Measurements from ENCODE around the gene AMOT. TPM values are rescaled to one million over a fixed set of nuclear protein-coding genes. Genes with fewer than 3 reads are reported as not detected.

Gene AMOT
- total and polyA plus RNA-seq, 2 of the 4 experiments (the other 2 are of a cell fraction), result 4.7 to 9.1 TPM

DNA sequence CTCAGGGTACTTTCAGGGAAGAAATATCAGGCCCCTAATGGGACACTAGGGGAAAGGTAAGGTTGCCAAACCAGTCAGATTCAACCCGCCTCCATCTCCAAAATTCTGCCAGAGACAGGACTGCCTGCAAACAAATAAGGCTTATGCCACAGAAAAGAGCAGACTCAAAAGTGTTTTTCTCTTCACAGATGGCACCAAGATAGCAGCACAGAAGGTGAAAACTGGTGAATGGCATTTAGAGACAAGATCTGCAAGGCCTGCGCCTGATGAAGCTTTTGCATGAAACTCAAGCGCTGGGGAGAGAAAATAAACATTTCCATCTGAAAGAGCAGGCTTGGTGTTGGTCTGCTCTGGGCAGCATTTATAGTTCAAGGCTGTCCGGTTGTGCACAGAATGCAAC, 27.9 kb downstream of the AMOT start:
- dilution Hi-C loops (cut with HindIII; ENCODE audit: low sequenced_read_pairs, unreplicated experiment), result no loop called here
- no peak overlapping the region for H2BK15ac ChIP-seq (ENCODE audit: low read depth, low read length)

More for the DNA sequence above, 27.9 kb downstream of the AMOT start:
- Histone ChIP-seq H3K14ac (replicated peaks; ENCODE audit: low read depth, low read length) (no peak overlapping the region), H3K4me1 (ENCODE audit: control insufficient read depth, insufficient read depth, low read length) (no peaks in the 10 kb centered on the region), H4K91ac (ENCODE audit: insufficient read depth, low read depth, low read length) (no peak overlapping the region), H2BK120ac (ENCODE audit: low read depth, low read length) (no peak overlapping the region), H3K9ac (ENCODE audit: low read depth, low read length) (no peak overlapping the region), H3K9me3 (ENCODE audit: control insufficient read depth, insufficient read depth, low read length) (no peaks in the 10 kb centered on the region), H3K79me1 (ENCODE audit: low read depth in 1 of 2, low read length in 2 of 2) (no peaks in the 10 kb centered on the region), H3K36me3 (ENCODE audit: control insufficient read depth, insufficient read depth, low read length) (no peaks in the 10 kb centered on the region), H3K18ac (ENCODE audit: low read depth, low read length) (no peak overlapping the region), H2AK9ac (replicated peaks; ENCODE audit: low read depth, low read length, poor library complexity) (no peak overlapping the region), H3K4ac (ENCODE audit: low read depth, low read length) (no peak overlapping the region), H3K9me1 (ENCODE audit: insufficient read depth, low read length) (no peaks in the 10 kb centered on the region), H4K8ac (ENCODE audit: low read depth in 2 of 2, low read length in 2 of 2) (no peak overlapping the region), H3K56ac (ENCODE audit: extremely low read depth, insufficient read depth, low read length) (no peak overlapping the region), H2BK5ac (ENCODE audit: low read depth, low read length, poor library complexity, severe bottlenecking) (no peak overlapping the region), H3K4me2 (ENCODE audit: low read depth, low read length) (no peak overlapping the region), H4K20me1 (ENCODE audit: insufficient read depth, low read length) (no peaks in the 10 kb centered on the region), H3K27me3 (ENCODE audit: control insufficient read depth, insufficient read depth, low read length) (peaks cover 4% of the 10 kb centered on the region), H3K23ac (ENCODE audit: low read depth, low read length) (no peak overlapping the region), H2BK20ac (ENCODE audit: low read depth, low read length) (no peak overlapping the region), H2AK5ac (ENCODE audit: low read depth, low read length) (no peak overlapping the region), H2AFZ (replicated peaks; ENCODE audit: low read length, poor library complexity) (no peak overlapping the region), H3K4me3 (ENCODE audit: insufficient read depth, low read depth, low read length) (no peak overlapping the region), H4K5ac (ENCODE audit: low read depth, low read length) (no peak overlapping the region), H3K27ac (ENCODE audit: insufficient read depth, low read length) (no peak overlapping the region)
- TF ChIP-seq POLR2A (IDR thresholded peaks at IDR 0.05; ENCODE audit: low read depth, low read length) (no peak), SMC3 (IDR thresholded peaks at IDR 0.05; ENCODE audit: low read depth, low read length) (no peak), CHD1 (IDR thresholded peaks at IDR 0.05; ENCODE audit: low read depth, low read length) (no peak), BHLHE40 (IDR thresholded peaks at IDR 0.05; ENCODE audit: low read depth, low read length) (no peak), MXI1 (IDR thresholded peaks at IDR 0.05; ENCODE audit: borderline replicate concordance, low read depth, low read length) (no peak), MAZ (IDR thresholded peaks at IDR 0.05; ENCODE audit: borderline replicate concordance, low read depth, low read length) (no peak), MAFK (IDR thresholded peaks at IDR 0.05; ENCODE audit: low read depth, low read length) (no peak), RAD21 (IDR thresholded peaks at IDR 0.05; ENCODE audit: low read length) (no peak), CEBPB (IDR thresholded peaks at IDR 0.05; ENCODE audit: low read depth, low read length) (no peak), NFE2L2 (IDR thresholded peaks at IDR 0.05; ENCODE audit: low read depth, low read length) (no peak), RCOR1 (IDR thresholded peaks at IDR 0.05; ENCODE audit: insufficient replicate concordance, low read length) (no peak), FOS (IDR thresholded peaks at IDR 0.05; ENCODE audit: low read depth, low read length) (no peak), RFX5 (IDR thresholded peaks at IDR 0.05; ENCODE audit: low read depth, low read length) (no peak)
- TF ChIP-seq, protein P1, sequence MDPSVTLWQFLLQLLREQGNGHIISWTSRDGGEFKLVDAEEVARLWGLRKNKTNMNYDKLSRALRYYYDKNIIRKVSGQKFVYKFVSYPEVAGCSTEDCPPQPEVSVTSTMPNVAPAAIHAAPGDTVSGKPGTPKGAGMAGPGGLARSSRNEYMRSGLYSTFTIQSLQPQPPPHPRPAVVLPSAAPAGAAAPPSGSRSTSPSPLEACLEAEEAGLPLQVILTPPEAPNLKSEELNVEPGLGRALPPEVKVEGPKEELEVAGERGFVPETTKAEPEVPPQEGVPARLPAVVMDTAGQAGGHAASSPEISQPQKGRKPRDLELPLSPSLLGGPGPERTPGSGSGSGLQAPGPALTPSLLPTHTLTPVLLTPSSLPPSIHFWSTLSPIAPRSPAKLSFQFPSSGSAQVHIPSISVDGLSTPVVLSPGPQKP (IDR thresholded peaks at IDR 0.05; ENCODE audit: borderline replicate concordance, low read depth, low read length), result no peak
- TF ChIP-seq, protein P2, sequence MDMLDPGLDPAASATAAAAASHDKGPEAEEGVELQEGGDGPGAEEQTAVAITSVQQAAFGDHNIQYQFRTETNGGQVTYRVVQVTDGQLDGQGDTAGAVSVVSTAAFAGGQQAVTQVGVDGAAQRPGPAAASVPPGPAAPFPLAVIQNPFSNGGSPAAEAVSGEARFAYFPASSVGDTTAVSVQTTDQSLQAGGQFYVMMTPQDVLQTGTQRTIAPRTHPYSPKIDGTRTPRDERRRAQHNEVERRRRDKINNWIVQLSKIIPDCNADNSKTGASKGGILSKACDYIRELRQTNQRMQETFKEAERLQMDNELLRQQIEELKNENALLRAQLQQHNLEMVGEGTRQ (IDR thresholded peaks at IDR 0.05; ENCODE audit: low read depth, low read length), result no peak
- TF ChIP-seq, protein P3, sequence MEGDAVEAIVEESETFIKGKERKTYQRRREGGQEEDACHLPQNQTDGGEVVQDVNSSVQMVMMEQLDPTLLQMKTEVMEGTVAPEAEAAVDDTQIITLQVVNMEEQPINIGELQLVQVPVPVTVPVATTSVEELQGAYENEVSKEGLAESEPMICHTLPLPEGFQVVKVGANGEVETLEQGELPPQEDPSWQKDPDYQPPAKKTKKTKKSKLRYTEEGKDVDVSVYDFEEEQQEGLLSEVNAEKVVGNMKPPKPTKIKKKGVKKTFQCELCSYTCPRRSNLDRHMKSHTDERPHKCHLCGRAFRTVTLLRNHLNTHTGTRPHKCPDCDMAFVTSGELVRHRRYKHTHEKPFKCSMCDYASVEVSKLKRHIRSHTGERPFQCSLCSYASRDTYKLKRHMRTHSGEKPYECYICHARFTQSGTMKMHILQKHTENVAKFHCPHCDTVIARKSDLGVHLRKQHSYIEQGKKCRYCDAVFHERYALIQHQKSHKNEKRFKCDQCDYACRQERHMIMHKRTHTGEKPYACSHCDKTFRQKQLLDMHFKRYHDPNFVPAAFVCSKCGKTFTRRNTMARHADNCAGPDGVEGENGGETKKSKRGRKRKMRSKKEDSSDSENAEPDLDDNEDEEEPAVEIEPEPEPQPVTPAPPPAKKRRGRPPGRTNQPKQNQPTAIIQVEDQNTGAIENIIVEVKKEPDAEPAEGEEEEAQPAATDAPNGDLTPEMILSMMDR (conservative IDR thresholded peaks at IDR 0.05; ENCODE audit: low read depth, low read length), result no peak
- no TSS peak for BruUV-seq (replicated peaks)
- intact Hi-C loops (cut with micrococcal nuclease), result no loop called here
- no peak for ATAC-seq (ENCODE audit: low read depth)
- POLR2A ChIA-PET (ENCODE audit: unreplicated experiment), result no interaction called here
- no peak for DNase-seq
- in situ Hi-C loops (cut with MboI; ENCODE audit: low sequenced_read_pairs), result no loop called here
- no CpG with 5 or more reads among the region's 4 CpGs for WGBS, 2 experiments (ENCODE audit: extremely low coverage in 2 of 2, insufficient read length in 1 of 2)
- CTCF ChIA-PET, result no interaction called here
